ENCODE data around the gene CIDEA. TPM values are rescaled to one million over a fixed set of nuclear protein-coding genes. Genes with fewer than 3 reads are reported as not detected.
A peak's percentile ranks its signal among the peaks of the same experiment; 100 is the strongest.
"Not testable (repeated sequence)": the region's sequence is repeated elsewhere in the genome, so short reads cannot be mapped to it uniquely, and the experiment has no call there.

The CIDEA gene
- total RNA-seq, result 0.52 TPM
- long read RNA-seq, result 0 reads

- peak; percentile 79 for ATAC-seq
- peak; percentile 62 for DNase-seq
- intact Hi-C loops (cut with micrococcal nuclease), result no loop called here
Observed at GRCh38 chr18:12254136-12254819, at the start of gene CIDEA. TSS of gene CIDEA (plus strand) at chr18:12254361. CDS start at chr18:12254384, 23 bp downstream.

- ATAC-seq; DNase-seq; intact Hi-C loops (cut with micrococcal nuclease): not testable (repeated sequence)
Observed at GRCh38 chr18:12208296-12209153, 45.6 kb upstream of the CIDEA start.

GRCh38 chr18:12212308-12212707, 41.9 kb upstream of the CIDEA start:
- peak; percentile 75 for ATAC-seq
- DNase-seq; intact Hi-C loops (cut with micrococcal nuclease): not testable (repeated sequence)

GRCh38 chr18:12214296-12215005, 39.7 kb upstream of the CIDEA start:
- ATAC-seq; intact Hi-C loops (cut with micrococcal nuclease); DNase-seq: not testable (repeated sequence)

- intact Hi-C loops (cut with micrococcal nuclease); DNase-seq: not testable (repeated sequence)
- peak; percentile 95 for ATAC-seq
Observed at GRCh38 chr18:12216471-12216870, 37.7 kb upstream of the CIDEA start.

GRCh38 chr18:12218603-12219002, 35.6 kb upstream of the CIDEA start:
- ATAC-seq; DNase-seq; intact Hi-C loops (cut with micrococcal nuclease): not testable (repeated sequence)

- ATAC-seq; DNase-seq; intact Hi-C loops (cut with micrococcal nuclease): not testable (repeated sequence)
Observed at GRCh38 chr18:12222041-12222440, 32.1 kb upstream of the CIDEA start.

GRCh38 chr18:12223326-12223725, 30.8 kb upstream of the CIDEA start:
- DNase-seq; intact Hi-C loops (cut with micrococcal nuclease); ATAC-seq: not testable (repeated sequence)

- intact Hi-C loops (cut with micrococcal nuclease); DNase-seq; ATAC-seq: not testable (repeated sequence)
Observed at GRCh38 chr18:12226807-12227206, 27.4 kb upstream of the CIDEA start.

GRCh38 chr18:12227399-12228186, 26.6 kb upstream of the CIDEA start:
- peak; percentile 74 for ATAC-seq
- DNase-seq; intact Hi-C loops (cut with micrococcal nuclease): not testable (repeated sequence)

- DNase-seq; ATAC-seq; intact Hi-C loops (cut with micrococcal nuclease): not testable (repeated sequence)
Observed at GRCh38 chr18:12228308-12228707, 25.9 kb upstream of the CIDEA start.

- ATAC-seq; intact Hi-C loops (cut with micrococcal nuclease); DNase-seq: not testable (repeated sequence)
Observed at GRCh38 chr18:12230561-12230960, 23.6 kb upstream of the CIDEA start.

- no peak for DNase-seq
- intact Hi-C loops (cut with micrococcal nuclease), result no loop called here
- no peak for ATAC-seq
Observed at GRCh38 chr18:12231040-12231882, 22.9 kb upstream of the CIDEA start.

GRCh38 chr18:12231986-12232385, 22.2 kb upstream of the CIDEA start:
- ATAC-seq, result no peak
- no peak for DNase-seq
- intact Hi-C loops (cut with micrococcal nuclease), result no loop called here

- ATAC-seq (no peak), DNase-seq (no peak)
- intact Hi-C loops (cut with micrococcal nuclease), result no loop called here
Observed at GRCh38 chr18:12233378-12233777, 20.8 kb upstream of the CIDEA start.

- no peak for DNase-seq
- intact Hi-C loops (cut with micrococcal nuclease), result no loop called here
- ATAC-seq, result no peak
Observed at GRCh38 chr18:12234451-12235190, 19.5 kb upstream of the CIDEA start.

GRCh38 chr18:12236141-12236540, 18.0 kb upstream of the CIDEA start:
- ATAC-seq, result no peak
- DNase-seq, result no peak
- intact Hi-C loops (cut with micrococcal nuclease), result no loop called here
